Skeletal muscle cell (primary cell): ENCODE data around the gene NARF.
"Not testable (repeated sequence)": the region's sequence is repeated elsewhere in the genome, so short reads cannot be mapped to it uniquely, and the experiment has no call there.

Experiments used
- DNase-seq: peaks from one replicate; pipeline ENCODE4 v3.0.0-alpha.2; 2010; ENCODE audit warnings: low read depth
- H3K4me3 ChIP-seq: 2 replicates; pipeline ENCODE4 v1.5.1; 2011; ENCODE audit warnings: low read depth, mild to moderate bottlenecking, control low read depth, low read length, moderate library complexity

NARF gene

DNA sequence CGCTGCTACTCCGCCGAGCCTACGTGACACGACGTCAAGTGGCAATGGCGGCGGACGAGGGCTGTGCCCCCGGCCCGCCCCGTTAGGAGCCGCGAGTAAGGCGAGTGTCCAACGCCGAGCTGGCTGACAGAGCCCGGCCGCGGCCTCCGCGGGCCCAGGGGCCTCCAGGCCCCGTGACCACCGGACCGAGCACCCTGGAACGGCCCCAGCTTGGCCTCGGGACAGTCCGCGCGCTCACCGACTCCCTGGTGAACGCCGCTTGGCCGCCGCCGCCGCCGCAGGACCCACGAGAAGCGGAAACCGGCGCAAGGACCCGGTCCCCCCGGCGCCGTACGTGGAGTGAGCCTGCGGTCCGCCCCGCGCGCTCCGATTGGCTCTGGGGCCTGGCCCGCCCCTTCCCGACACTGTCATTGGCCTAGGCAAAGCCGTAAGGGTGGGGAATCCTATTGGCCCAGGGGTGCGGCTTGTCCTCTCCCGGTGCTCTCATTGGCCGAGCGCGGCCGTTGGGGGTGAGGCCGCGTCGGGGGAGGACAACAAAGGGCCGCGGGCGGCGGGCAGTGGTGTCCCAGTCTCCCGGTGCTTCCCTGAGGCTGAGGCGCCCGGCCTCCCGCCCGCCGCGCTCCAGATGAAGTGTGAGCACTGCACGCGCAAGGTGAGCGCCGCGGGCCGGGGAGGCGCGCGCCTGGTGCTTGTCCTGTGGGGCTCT lies at the start of gene NARF:
NARF (plus strand) TSS at position 563 of the 706 bp plus-strand sequence; CDS start at position 626, 63 bp downstream.
- DNase-seq = peak; percentile 97
- peak within 1 kb of the TSS; percentile 72 for H3K4me3 ChIP-seq

- H3K4me3 ChIP-seq = no peak overlapping the region
- DNase-seq = no peak
Observed at GRCh38 chr17:82408938-82409318, 49.6 kb upstream of the NARF start.

- no peak overlapping the region for H3K4me3 ChIP-seq
- DNase-seq = no peak
Observed at GRCh38 chr17:82410014-82410716, 48.4 kb upstream of the NARF start.

GRCh38 chr17:82411396-82412053 lies 47.0 kb upstream of the NARF start:
- DNase-seq = no peak
- H3K4me3 ChIP-seq = no peak overlapping the region

- DNase-seq, H3K4me3 ChIP-seq: not testable (repeated sequence)
Observed at GRCh38 chr17:82412081-82412480, 46.5 kb upstream of the NARF start.

- H3K4me3 ChIP-seq = no peak overlapping the region
- DNase-seq = no peak
Observed at GRCh38 chr17:82412535-82413520, 45.7 kb upstream of the NARF start.

DNA sequence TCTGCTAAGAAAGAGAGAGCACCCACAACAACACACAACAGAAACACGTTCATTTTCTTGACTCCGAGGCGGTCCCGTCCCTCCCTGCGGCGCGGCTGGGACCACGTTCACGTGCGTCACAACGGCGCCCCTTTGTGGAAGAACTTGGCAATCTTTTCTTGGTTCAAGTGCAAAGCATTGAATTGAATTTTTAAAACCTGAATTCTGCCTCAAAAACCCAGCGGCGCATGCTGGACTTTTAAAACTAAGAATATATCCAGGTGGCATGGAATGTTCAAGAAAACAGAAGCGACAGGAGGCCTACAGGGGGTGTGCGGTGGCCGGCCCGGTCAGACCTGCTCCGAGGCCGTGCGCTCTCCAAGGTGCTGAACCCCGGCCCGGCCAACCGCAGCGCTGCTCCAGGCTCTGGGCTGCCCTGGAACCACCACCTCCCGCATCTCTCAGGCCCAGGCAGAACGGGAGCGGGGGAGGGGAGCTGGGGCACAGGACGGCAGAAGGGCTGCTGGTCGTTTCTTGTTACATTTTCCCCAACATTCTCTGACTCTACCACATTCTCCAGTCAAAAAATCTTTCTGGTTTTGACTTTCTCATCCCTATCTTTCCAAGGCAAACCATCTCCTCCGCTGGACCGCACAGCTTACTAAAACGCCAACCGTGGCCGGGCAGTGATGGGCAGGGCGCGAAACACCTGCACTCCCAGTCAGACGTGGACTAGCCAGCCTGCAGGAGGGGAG lies 43.8 kb upstream of the NARF start:
- DNase-seq = no peak
- no peak overlapping the region for H3K4me3 ChIP-seq

DNA sequence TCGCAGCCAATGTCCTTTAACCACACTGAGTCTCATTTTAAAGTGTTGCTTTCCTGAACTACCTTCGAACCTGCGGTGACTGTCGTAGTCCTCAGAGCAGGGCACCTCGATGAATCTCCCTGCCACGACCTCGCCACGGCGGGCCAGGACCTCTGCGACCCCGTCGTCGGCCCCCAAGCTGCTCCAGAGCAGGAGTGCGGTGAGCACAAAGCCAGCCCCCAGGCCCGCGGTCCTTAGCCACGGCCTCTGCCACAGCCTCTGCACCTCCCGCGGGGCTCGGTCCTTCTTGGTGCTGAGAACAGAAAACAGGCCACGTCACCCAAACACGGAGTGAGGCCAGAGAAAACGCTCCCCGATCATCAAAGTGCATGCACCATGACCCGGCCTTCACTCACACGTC lies 43.2 kb upstream of the NARF start:
- DNase-seq = no peak
- H3K4me3 ChIP-seq = no peak overlapping the region

- no peak overlapping the region for H3K4me3 ChIP-seq
- no peak for DNase-seq
Observed at GRCh38 chr17:82415786-82416185, 42.8 kb upstream of the NARF start.

DNA sequence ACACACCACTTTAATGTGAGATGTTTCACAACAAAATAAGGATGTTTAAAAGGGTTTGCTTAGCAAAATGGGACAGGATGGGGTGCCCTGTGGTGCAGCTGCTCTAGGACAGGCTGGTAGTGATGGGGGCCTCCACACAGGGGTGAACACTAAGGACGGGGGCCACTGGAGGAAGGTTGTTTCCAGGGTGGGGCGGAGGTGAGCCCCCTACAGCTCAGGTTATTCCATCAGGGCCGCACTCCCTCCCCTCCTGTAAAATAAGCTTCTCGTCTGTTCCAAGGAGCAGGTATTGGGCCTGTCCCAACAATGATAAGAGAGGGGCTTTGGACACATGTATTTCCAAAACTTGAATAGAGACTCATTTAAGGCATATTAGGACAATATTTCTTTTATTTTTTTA lies 42.3 kb upstream of the NARF start:
- DNase-seq = no peak
- no peak overlapping the region for H3K4me3 ChIP-seq

DNA sequence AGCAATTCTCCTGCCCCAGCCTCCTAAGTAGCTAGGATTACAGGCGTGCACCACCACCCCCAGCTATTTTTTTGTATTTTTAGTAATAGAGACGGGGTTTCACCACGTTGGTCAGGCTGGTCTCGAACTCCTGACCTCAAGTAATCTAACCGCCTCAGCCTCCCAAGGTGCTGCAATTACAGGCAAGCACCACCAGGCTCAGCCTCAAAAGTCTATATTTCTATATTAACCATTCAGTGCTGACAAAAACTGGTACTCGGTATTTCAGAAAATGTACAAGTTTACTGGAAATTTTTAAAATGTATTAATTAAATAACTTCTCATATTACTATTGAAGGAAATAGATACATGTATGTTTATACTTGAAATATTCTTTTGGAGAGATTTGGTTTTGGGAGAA lies 41.8 kb upstream of the NARF start:
- no peak for DNase-seq
- H3K4me3 ChIP-seq = no peak overlapping the region

- peak within 1 kb of the TSS; percentile 81 for H3K4me3 ChIP-seq
- DNase-seq = no peak
Observed at GRCh38 chr17:82418001-82418986, 40.2 kb upstream of the NARF start, which contains the start of the genes HEXD and OGFOD3. Gene HEXD, plus strand, starts transcription at chr17:82418347. Its CDS starts 1,453 bp downstream, at chr17:82419800. Gene OGFOD3, minus strand, starts transcription at chr17:82418586. Its CDS starts 101 bp downstream, at chr17:82418485.

GRCh38 chr17:82419540-82419939 lies 39.0 kb upstream of the NARF start:
- H3K4me3 ChIP-seq = peak overlapping the region; percentile 81
- no peak for DNase-seq

DNA sequence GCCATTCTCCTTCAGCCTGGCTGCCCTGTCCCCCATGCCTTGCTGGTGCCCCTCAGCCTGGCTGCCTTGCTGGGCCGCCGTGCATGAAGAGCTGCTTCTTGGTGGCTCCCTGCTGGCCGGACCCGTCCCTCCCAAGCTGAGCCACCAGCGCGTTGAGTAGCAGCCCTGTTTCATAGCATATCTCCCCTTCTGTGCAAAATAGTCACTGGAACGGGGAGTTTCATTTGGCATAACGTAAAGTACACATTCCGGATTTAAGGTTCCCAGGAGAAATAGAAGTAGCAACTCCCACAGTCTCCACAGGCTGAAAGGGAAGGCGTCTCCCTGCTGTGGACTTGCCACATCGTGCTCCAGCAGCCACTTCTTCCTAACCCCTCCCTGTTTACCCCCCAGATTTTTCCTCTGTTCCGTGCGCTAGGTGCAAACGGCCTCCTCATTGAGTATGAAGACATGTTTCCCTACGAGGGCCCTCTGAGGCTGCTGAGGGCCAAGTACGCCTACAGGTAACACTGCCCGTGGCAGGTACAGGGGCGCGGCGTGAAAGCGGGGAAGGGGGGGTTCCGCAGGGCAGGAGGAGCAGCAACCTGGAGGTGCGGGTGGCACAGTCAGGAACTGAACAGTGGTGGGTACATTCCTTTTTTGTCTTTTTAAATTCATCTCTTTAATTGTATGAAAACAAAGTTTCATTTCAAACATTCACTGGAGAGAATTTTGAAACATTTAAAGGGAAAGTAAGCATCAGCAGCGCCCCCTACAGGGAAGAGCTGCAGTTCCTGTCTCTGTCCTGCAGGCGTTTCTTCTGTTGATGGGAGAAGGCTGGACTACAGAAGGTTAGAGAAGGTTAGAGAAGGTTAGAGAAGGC lies 34.3 kb upstream of the NARF start:
- H3K4me3 ChIP-seq = no peak overlapping the region
- no peak for DNase-seq

DNA sequence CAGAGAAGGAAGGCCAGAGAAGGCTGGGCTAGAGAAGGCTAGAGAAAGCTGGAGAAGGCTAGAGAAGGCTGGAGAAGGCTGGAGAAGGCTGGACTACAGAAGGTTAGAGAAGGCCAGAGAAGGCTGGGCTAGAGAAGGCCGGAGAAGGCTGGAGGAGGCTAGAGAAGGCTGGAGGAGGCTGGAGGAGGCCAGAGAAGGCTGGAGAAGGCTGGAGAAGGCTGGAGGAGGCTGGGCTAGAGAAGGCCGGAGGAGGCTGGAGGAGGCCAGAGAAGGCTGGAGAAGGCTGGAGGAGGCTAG lies 33.7 kb upstream of the NARF start:
- DNase-seq = no peak
- H3K4me3 ChIP-seq = no peak overlapping the region

- no peak for DNase-seq
- H3K4me3 ChIP-seq = no peak overlapping the region
Observed at GRCh38 chr17:82428546-82428945, 30.0 kb upstream of the NARF start.

DNA sequence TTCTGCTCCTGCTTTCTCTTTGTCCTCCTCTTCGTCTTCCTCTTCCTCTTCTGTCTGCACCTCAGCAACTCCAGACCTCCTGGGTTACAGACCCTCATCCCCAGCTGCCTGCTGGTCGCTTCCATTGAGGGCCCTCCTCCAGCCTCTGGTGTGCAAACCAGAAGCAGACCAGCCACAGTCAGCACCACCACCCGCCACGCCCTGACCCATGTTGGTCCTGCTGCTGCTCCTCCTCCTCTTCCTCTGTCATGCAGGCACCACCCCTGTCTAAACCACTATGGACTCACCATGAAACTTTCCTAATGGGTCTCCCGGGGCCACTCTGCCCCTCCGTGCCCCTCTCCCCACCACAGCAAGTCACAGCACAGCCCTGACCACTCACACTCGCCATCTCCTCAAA lies 28.7 kb upstream of the NARF start:
- no peak overlapping the region for H3K4me3 ChIP-seq
- no peak for DNase-seq
